Ovary (tissue), 3 donors: Measurements from ENCODE around the gene NIPA2.

Source experiments
- EP300 ChIP-seq: sonication (generic); formaldehyde crosslinking; IDR thresholded peaks from one replicate; pipeline ENCODE4 v1.6.1; 2017; ENCODE audit warnings: antibody characterized with exemption
- POLR2A ChIP-seq: fragments of 450-650 bp; IDR thresholded peaks from one replicate; pipeline ENCODE4 v1.6.1; 2017; ENCODE audit warnings: antibody characterized with exemption, mild to moderate bottlenecking, moderate library complexity
- TF ChIP-seq, protein P1 (sequence below), 3 donors: fragments of 450-650 bp in 2 of 3; fragments of 200-600 bp in 1 of 3; IDR thresholded peaks; one replicate each; pipeline versions ENCODE4 v1.5.1 to v1.8.0; 2016 to 2022; ENCODE audit warnings: antibody characterized with exemption in 3 of 3, mild to moderate bottlenecking in 1 of 3
- donor health status: DM: no; HTN: no; CAD: no.

GRCh38 chr15:22884344-22884743 lies 45.9 kb downstream of the NIPA2 start:
- TF ChIP-seq POLR2A (no peak), EP300 (no peak)
- TF ChIP-seq, protein P1, sequence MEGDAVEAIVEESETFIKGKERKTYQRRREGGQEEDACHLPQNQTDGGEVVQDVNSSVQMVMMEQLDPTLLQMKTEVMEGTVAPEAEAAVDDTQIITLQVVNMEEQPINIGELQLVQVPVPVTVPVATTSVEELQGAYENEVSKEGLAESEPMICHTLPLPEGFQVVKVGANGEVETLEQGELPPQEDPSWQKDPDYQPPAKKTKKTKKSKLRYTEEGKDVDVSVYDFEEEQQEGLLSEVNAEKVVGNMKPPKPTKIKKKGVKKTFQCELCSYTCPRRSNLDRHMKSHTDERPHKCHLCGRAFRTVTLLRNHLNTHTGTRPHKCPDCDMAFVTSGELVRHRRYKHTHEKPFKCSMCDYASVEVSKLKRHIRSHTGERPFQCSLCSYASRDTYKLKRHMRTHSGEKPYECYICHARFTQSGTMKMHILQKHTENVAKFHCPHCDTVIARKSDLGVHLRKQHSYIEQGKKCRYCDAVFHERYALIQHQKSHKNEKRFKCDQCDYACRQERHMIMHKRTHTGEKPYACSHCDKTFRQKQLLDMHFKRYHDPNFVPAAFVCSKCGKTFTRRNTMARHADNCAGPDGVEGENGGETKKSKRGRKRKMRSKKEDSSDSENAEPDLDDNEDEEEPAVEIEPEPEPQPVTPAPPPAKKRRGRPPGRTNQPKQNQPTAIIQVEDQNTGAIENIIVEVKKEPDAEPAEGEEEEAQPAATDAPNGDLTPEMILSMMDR (IDR thresholded peaks at IDR 0.05) = no peak
